Measurements from ENCODE around the gene KIF23.

KIF23 gene

DNA sequence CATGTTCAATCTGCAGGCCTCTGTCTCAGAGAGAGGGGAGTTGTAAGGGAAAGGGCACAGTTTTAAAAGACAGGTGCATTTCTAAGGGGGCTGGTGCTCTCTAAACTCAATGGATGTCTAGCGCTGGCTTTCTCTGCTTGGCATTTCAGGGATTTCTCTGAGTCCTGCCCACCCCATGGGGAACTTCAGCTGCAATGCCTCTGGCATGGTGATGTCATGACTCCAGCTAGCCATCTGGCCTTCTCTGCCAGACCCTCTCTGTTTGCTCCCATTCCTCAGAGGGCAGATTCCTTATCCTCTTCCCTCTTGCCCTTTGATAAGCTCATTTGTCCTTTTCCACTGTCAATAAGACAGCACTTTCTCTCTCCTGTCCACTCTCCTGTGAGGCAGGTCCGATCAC, 79.3 kb downstream of the KIF23 start:
- no peak for DNase-seq (ENCODE audit: low spot score)

DNA sequence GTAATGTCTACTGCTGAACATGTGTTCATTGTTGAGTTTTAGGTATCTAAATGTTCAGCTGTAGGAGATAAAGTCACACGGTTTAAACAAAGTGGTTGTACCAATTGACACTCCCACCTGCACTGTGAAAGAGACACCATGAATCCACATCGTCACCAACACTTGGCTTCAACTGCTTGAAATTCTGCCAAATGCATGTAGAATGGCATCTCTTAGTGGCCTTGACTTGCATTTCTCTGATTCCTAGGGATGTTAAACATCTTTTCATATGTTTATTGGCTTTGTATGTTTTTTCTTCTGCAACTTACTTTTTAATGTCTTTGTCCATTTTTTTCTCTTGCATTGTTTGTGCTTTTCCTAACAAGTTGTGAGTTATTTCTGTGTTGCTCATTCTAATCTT, 81.9 kb downstream of the KIF23 start:
- DNase-seq (ENCODE audit: low spot score): no peak

DNA sequence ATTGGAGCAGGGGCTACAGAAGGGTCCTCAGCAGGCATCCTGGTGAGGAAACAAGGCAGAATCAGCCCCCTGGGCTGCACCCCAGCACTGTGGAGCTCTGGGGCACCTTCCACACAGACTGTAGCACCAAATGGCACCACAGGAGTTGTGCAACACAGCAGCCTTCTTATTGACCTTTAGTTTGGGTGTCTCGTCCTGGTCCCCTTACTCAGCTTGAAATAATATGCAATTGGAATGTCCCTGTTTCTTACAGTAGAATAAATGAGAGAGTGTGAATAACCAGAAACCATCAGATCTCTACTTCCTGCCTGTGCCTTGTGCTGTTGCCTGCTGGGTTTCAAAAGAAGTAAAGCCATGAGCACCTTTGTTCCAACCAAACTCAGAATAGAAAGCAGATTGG, 82.9 kb downstream of the KIF23 start:
- no peak for DNase-seq (ENCODE audit: low spot score)

DNA sequence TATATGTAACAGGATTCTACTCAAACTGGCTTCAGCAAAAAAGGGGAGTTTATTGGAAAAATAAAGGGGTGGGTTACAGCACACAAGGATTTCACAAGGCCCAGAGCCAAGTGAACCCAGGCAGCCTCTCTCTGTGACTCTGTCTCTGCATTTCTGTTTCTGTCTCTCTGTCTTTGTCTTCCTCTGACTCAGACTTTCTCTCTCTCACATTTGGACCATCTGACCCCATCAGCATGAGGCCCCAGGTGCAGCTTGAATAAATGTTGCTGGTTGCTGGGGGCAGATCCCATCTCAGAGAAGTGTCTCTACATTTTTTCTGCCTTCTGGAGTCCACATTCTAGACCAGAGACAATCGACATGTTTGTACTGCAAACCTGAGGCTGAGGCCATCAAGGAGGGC, 83.5 kb downstream of the KIF23 start:
- DNase-seq (ENCODE audit: low spot score): no peak

Measured in hematopoietic multipotent progenitor cell treated with erythropoietin and hydrocortisone succinate and interleukin-3 and kit ligand, for 15 days (in vitro differentiated cells).